HPDE6-E6E7 (cell line): ENCODE measurements around the gene CACFD1.

ENCODE experiments used
- DNase-seq: peaks from one replicate; pipeline ENCODE4 v3.0.0; 2011; ENCODE audit warnings: missing footprints; ENCODE audit errors: extremely low spot score

The CACFD1 gene

DNA sequence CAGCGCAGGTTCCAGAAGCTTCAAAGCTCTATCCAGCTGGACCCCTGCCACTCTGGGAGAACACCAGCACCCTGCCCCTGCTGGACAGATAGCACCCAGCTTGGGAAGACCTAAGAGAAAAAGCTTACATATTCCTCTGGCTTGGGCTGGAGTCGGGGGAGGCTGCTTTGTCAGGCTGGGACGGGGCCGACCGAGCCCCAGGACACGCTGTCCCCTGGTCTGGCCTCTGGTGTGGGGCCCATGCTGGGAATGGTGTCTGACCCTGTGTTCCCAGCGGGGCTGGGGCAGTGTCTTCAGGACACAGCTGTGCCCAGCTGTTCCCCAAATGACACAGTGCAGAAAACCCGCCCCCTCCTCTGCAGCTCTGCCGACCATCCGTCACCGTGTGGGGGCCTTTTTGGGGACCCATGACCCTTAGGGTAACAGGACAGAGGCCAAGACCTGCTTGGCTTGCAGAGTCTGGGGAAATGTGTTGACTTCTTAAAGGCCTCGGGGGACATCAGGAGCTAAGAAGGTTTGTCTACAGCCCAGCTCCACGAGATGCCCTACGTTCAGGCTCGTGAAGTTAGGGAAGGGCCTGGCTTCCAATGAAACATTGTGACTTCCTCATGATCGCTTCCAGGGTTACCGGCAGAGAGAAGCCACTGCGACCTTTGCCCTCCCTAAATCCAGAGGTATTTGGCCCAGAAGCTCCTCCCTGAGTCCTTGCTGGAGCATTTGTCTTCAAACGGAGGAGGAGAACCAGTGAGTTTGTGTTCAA lies 39.5 kb downstream of the CACFD1 start:
- no peak for DNase-seq

DNA sequence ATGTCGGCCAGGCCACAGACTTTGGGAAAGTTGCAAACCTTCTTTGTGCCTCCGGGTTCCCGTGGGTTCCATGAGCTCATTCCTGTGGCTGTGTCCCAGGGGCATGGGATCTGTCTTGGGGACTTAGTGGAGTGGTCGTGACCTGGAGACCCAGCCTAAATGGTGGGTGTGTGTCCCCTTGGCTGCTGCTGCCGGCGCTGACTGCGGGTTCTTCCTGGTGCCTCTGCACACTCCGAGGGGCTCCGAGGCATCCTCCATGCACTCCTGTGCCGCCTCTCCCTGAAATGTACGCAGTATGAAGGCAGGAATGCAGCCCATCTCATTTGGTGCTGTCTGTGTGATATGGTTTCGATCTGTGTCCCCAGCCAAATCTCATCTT lies 40.1 kb downstream of the CACFD1 start:
- no peak for DNase-seq

DNA sequence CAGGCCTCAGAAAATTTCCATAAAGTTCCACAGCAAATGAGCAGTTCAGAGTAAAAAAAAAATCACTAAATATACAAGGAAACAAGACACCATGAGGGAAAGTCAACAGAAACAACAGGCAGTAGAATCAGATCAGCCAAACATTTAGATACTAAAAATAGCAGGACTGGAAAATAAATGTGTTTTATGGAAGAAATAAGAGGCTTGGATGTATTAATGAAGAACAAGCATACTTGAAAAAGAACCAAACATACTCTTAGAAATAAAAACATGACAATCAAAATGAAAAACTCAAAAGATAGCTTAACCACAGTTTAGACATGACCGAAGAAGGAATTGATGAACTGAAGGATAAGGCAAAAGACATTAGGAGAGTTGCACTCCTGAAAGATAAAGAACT lies 42.3 kb downstream of the CACFD1 start:
- DNase-seq: no peak

DNA sequence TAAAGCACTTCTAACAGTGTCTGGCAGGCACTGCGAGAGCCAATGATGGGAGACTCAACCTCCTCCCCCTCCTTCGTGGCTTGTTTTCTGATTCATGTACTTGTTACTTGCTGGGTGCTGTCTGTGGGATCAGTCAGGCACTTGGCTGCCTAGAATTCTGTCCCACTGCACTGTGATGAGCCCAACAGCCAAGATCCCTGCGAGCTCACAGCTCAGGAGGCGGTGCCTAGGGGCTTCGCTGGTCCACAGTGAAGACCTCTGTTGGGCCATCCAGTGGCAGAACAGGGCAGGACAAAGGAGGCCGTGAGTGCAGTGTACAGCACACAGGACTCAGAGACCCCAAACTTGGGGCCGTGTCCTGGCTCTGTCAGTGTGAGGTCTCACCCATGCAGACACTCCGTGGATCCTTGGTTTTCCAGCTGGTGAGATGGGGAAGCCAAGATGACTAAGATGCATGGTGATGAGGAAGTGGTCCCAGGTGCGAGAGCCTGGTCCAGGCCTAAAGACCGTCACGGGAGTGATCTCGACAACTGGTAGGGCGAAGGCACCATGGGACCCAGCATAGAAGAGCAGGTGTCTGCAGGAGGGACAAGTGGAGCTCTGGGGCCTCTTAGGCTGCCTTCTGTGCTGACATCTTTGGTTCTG lies 45.5 kb downstream of the CACFD1 start:
- no peak for DNase-seq

DNA sequence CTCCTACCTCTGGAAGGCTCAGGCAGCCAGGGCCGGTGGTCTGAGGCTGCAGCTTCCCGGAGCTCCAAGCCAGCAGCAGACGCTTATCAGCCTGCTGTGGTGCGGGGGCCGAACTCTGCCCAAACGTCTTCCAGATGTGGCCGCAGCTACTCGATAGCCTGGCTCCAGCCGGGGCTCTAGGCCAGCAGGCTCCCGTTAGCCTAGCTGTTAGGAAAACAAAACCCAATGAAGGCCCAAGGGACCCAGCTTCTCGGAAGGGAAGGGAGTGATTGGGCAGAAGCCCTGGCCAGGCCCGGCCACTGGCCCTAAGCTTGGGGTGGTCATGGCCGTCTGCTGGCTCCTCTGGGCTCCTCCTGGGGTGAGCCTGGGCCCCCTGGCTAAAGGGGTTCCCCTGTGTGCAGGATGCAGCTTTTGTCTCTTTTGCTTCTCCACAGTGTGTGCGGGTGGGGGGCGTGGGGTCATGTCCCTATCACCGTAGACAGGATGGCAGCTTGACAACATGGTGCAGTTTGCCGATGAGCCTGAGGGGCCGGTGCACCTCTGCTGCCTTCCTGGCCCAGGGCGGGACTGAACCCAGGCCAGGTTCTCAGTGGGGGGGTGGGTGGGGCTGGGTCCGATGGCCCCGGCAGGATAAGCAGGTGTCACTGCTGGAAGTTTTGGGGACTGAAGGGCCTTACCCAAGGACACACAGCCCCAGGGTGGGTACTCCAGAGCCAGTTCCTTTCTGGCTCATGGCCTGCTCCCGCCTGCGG lies 46.3 kb downstream of the CACFD1 start:
- no peak for DNase-seq

DNA sequence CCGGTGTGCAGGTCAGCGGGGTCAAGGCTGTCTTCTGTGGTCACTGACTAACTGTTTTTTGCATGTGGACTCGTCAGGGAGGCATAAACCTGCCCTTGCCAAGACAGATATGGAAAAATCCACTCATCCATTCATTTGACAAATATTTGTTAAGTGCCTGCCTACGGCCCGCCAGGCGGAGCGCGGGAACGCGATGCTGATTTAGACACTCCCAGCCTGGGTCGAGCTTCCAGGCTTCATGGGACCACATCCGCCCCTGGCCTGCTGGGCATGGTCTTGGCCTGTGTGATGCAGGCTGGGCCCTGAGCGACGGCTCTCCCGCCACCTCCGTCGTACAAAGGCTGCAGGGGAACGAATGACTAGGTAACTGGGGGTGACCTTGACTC lies 46.9 kb downstream of the CACFD1 start:
- no peak for DNase-seq

DNA sequence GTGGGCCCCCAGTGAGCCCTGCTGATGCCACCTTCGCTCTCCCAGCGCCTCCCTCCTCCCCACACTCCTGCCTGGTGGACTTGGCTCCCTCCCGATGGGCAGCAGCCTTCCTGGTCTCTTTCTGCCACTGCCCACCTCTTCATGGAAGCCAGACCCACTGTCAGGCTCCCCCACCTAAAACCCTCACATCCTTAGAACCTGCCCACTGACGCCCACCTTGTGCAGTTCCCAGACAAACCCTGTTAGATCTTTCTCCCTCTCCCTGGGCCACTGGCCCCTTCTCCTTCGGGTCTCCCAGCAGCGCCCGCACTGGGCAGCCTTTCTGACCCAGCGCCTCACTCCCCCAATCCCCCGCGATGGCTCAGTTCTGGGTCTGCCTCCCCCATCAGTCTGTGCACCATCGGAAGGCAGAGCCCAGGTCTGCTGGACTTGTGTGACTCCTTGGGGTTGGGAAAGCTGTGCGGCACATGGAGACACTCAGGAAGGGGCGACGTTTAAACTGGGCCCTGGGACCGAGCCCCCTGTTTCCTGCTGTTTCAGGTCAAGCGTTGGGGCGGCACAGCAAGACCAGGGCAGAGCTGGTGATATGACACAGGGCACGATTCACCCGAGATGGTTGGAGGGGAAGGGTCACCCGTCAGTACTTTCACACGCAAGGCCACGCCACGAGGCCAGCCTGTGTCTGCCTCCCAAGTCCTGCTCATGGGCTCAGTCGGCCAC lies 47.6 kb downstream of the CACFD1 start:
- no peak for DNase-seq

DNA sequence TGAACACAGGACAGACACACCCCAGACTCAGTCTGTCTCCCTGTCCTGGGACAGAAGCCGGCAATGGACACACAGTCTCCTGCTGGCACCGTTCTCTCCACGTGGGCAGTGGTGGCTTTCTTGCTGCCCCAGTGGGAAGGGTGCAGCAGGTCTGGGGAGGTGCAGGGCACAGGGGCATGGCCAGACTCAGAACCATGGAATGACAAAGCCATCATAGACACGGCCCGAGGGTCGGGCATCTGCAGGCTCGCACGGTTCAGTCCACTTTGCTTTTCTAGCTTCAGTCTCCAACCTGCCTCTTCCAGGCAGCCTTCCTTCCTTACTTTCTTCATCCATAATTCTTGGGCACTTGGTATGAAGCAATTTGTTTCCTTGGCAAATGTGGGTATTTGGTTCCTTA lies 48.3 kb downstream of the CACFD1 start:
- no peak for DNase-seq

DNA sequence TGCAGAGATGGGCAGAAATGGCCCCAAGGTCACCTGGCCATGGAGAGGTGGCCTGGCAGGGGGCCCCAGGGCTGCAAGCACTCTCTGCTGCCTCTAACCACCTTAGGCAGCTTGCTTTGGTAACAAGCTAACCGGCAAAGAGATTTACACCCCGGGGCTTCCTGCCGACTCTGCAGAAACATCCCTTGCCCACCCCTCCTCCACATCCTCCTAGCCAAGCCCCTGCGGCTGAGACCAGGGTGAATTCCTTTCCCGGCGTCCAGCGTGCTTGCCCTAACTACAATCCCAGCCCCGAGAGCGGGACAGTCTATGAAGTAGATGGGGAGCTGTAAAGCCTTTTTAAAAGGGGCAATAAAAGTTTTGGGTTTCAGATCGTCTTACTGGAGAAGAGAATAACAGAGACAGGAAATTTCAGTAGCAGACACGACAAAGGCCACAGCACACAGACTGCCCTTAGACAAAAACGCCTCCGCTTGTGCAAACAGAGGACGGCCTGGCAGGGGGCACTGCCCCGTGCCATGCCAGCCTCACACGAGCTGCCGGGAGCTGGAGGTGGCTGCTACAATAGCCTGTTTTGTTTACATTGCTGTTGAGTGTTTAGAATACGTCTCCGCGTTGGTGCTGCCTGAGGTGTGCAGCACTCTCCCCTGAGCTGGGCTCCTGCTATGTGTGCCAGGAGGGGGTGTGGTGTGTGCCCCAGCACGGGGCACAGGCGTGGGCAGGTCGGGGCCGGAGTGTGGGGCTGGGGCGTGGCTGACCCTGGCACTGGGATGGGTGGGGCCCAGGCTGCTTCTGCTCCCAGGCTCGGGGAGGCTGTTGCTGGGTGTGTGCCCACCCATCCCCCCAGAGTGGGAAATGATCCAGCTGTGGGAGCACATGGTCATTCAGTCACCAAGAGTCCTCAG lies 49.7 kb downstream of the CACFD1 start:
- no peak for DNase-seq

DNA sequence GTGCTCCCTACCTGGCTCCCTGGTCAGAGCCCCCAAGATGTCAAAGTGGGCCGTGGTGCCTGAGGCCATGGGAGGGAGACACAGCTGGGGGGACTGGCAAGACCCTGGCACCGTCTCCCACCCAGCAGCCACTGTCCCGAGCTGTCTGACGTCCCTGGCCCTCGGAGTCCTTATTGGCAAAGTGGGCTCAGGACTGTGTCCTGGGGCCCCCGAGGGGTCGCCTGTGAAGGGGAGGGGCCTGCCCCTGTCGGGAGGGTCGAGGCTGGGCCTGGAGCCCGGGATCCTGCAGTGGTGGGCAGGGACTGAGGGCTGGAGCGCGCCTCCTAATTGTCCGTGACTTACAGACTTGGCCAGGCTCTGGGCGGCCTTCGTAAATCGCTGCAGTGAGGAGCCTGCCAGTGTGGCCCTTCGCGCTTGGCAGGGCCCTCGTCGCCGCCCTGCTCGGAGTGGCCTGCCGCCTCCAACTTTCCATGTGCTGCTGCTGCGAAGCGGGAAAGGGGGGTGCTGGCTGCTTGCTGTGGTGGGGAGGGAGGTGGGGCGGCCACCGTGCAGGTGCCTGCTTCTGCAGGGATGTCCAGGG lies 51.2 kb downstream of the CACFD1 start:
- no peak for DNase-seq

DNA sequence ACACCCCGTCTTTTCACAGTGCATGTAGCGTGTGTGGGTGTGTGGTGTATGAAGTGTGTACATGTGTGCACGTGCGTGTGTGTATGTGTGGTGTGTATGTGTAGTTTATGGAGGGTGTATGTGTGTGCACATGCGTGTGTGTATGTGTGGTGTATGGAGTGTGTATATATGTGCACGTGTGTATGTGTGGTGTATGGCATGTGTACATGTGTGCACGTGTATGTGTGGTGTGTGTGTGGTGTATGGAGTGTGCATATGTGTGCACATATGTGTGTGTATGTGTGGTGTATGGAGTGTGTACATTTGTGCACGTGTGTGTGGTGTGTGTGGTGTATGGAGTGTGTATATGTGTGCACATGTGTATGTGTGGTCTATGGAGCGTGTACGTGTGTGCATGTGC lies 51.8 kb downstream of the CACFD1 start:
- no peak for DNase-seq

DNA sequence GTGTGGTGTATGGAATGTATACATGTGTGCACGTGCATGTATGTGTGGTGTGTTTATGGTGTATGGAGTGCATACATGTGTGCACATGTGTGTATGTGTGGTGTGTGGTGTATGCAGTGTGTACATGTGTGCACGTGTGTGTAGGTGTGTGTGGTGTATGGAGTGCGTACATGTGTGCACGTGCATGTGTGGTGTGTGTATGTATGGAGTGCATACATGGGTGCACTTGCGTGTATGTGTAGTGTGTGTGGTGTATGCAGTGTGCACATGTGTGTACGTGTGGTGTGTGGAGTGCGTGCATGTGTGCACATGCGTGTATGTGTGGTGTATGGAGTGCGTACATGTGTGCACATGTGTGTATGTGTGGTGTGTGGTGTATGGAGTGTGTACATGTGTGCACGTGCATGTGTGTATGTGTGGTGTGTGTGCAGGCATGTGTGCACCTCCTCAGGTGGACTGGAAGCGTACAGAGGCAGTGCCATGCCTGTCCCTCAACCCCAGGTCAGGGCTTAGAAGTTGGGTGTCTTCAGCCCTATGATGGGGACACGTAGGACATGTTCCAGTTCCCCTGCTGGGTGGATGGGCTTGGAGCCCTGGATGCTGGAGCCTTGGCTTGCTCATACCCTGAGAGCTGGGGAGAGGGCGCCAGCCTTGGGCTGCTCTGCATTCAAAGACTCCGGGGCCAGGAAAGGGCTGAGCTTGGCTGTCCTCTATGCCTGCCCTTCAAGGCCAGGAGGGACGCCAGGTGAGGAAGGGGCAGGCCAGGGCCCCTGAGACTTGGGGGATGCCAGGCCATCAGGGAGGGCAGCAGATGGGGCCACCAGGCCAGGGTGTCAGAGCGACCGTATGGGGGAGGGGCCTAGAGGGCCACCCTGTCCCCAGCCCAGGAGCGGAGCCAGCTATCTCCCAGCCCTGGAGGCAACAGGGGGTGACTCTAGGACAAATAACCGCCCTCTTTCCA lies 52.8 kb downstream of the CACFD1 start:
- no peak for DNase-seq

DNA sequence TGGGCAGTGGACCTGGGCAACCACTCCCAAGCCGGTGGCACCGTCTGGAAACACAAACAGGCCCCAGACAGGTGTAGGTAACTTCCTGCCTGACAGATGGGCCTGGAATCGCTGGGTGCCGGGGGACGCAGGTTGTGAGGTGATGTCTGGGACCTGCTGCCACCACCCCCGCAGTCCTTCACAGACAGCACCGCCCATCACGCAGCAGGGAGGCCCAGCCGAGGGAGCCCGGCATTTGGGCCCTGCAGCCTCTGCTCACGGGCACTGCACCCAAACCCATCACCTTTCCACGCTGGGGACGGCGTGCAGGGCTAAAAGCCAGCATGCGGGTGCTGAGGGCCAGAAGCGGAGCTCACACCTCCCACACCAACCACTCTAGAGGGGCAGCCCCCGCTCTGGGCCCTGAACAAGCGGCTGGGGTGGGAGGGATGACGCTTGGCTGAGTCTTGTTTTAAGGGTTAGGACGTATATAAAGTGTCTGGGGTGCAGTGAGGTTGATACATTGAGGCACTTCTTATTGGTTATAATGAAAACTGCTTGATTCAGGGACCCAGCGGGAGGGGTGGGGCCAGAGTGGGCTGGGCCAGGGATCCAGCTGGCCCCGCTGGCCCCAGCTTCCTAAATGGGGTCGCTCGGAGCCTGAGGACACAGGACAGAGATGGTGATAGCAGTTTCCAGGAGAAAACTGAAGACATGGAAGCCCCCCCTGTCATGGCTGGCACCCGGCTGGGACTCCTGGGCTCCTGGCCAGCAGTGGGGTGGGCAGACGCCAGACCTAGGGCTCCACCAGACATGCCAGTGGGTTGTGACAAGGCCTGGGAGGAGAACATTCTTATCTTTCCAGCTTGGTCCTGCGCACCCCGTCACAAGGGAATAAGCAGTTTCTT lies 53.7 kb downstream of the CACFD1 start:
- DNase-seq: no peak

DNA sequence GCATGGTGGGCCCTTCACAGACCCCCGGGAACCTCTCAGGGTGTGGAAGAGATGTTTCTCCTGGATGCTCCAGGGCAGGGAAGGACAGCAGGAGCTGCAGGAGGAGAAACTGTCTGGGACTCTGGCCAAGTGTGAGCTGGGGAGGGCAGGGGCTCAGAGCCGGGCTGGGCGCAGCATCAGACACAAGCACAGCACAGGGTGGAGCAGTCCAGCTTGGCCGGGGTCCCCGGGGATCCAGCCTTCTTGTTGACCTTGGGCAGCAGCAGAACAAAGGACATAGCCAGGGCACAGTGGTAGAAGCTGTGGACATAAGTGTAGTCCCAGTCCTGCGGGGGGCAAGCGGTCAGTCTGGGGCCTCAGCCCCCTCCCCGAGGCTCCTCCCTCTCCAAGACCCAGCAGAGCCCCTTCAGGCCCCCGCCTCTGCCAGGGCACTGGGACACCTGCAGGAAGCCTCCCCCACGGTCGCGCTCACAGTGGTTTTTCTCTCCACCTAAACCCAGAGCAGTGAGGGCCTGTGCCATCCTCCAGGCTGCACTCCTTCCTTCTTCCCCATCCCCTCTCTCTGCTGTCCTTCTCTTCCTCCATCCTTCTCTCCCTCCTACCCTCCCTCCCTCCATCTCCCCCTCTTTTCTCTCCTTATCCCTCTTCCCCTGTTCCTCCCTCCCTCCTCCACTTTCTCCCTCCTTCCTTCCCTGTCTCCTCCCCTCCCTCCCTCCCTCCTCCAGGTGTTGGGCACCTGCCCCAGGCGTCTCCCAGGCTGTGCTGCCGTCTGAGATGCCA lies 54.9 kb downstream of the CACFD1 start:
- no peak for DNase-seq

DNA sequence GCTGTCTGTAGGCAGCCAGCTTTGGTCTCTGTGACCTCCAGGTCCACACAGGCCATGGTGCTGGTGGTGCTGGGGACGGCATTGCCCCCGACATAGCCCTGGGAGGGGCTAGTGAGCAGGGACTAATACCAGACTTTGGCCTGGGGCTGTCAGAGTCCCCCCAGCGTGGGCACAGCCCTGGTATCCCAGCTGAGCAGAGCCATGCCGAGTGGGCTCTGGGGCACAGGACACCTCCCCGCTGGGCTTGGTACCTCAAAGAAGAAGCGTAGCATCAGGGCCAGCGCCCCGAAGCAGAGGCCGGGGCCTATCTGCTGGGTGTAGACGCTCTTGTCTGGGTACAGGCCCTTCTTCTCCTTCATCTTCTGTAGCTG lies 55.4 kb downstream of the CACFD1 start:
- no peak for DNase-seq

DNA sequence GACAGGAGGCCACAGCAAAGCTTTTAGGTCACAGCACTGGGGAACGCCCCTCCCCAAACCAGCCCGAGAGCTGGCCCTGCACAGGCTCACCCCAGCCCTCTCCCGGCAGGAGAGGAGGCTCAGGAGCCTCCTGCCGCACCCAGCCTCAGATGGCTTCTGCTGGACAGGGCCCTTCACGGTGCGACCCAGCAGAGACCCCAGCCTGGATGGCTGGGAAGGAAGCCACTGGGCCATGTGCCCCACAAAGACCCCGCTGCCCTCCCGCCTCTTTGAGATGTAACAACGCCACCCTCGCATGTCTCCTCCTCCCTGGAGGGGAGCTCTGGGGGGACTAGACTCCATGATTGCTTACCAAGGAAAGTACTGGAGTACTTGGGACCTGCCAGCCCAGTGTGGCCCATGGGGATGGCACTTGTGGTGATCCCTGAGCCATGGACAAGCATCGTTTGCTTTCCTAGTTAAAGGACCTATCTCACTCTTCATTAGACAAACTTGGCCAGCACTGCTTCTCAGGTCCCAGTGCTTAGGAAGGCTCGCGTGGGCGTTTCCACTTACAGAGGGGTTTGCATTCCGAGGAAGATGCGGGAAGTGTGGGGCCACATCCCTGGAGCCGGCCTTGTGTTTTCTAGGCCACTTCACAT lies 56.0 kb downstream of the CACFD1 start:
- no peak for DNase-seq

DNA sequence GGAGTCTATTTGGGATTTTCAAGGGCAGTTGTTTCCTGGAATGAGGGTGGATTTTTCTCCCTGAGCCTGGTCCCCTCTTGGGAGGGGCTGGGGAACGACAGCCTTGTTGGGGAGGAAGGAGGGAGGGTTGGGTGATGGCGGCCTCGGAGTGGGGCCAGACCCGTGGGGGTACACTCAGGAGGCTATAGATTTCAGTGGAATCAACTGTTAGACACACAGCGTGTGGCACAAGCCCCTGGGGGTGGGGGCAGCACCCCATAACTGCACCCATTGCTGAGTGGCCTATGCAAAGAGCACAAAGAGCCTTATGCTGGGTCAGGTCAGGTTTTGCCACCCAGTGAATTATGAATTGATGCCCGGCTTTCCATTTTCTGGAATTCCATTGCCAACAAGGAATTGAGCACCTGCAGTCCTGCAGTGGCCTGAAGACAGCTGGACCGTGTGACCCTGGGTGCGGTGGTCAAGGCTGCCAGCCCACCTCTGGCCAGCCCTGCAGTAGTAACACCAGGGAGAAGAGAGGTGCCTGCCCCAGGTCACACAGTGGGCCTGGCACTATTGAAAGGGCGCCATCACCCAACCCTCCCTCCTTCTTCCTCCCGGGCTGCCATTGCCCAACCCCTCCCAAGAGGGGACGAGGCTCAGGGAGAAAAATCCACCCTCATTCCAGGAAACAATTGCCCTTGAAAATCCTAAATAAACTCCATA lies 56.6 kb downstream of the CACFD1 start:
- DNase-seq: no peak
